GM12878 (cell line): Measurements from ENCODE around the gene SENP3. TPM values are rescaled to one million over a fixed set of nuclear protein-coding genes. Genes with fewer than 3 reads are reported as not detected.

ENCODE experiments used
- CHD1 ChIP-seq: IDR thresholded peaks from 2 replicates; pipeline ENCODE4 v1.6.1; 2012; ENCODE audit warnings: low read depth, low read length, improper control_type of control experiment
- IKZF1 ChIP-seq: fragments of 450-650 bp; conservative IDR thresholded peaks from 2 replicates; pipeline ENCODE4 v1.6.1; 2017; ENCODE audit warnings: antibody characterized with exemption, mild to moderate bottlenecking
- JUND ChIP-seq: IDR thresholded peaks from 2 replicates; pipeline ENCODE4 v1.6.1; 2012; ENCODE audit warnings: low read depth, mild to moderate bottlenecking, low read length, improper control_type of control experiment, moderate library complexity
- MEF2B ChIP-seq: fragments of 450-650 bp; IDR thresholded peaks from 2 replicates; pipeline ENCODE4 v1.6.1; 2018; ENCODE audit warnings: mild to moderate bottlenecking, moderate library complexity; ENCODE audit not compliant: partially characterized antibody, poor library complexity, severe bottlenecking
- MTA2 ChIP-seq: fragments of 450-650 bp; IDR thresholded peaks from 2 replicates; pipeline ENCODE4 v1.6.1; 2016; ENCODE audit warnings: low read depth, mild to moderate bottlenecking, moderate library complexity
- MTA3 ChIP-seq: IDR thresholded peaks from 2 replicates; pipeline ENCODE4 v1.6.1; 2012; ENCODE audit warnings: low read length, inconsistent platforms, borderline replicate concordance
- SIN3A ChIP-seq: IDR thresholded peaks from 2 replicates; pipeline ENCODE4 v1.6.1; 2012; ENCODE audit warnings: low read depth, low read length, improper control_type of control experiment
- SKIL ChIP-seq: fragments of 450-650 bp; IDR thresholded peaks from 2 replicates; pipeline ENCODE4 v1.6.1; 2017; ENCODE audit warnings: mild to moderate bottlenecking, low read depth, inconsistent platforms; ENCODE audit not compliant: poor library complexity, severe bottlenecking
- TCF12 ChIP-seq: IDR thresholded peaks from 2 replicates; pipeline ENCODE4 v1.6.1; 2011; ENCODE audit warnings: low read depth, mild to moderate bottlenecking, low read length
- ZBED1 ChIP-seq: IDR thresholded peaks from 2 replicates; pipeline ENCODE4 v1.6.1; 2016; ENCODE audit warnings: borderline replicate concordance
- ZNF217 ChIP-seq: fragments of 450-650 bp; IDR thresholded peaks from 2 replicates; pipeline ENCODE4 v1.6.1; 2017; ENCODE audit warnings: antibody characterized with exemption, mild to moderate bottlenecking
- ZNF274 ChIP-seq: IDR thresholded peaks from one replicate; pipeline ENCODE4 v1.8.0; 2011; ENCODE audit not compliant: insufficient read length, insufficient read depth
- polyA plus RNA-seq, 11 experiments: library from polyadenylated mRNA; depleted of rRNA in 4 of 11; unstranded in 6 of 11; stranded (reverse) in 5 of 11; fragments of >200 nt; fragmentation: Nextera tagmentation in 4 of 11; fragmentation: Illumina TruSeq in 1 of 11; extraction: Ambion mirVana in 4 of 11; extraction: Trizol in 1 of 11; gene quantifications; 1 replicate in 1 of 11; 2 replicates in 10 of 11; pipeline versions ENCODE4 v1.2.1 to v1.2.3, GENCODE V29; 2011 to 2016; ENCODE audit warnings: inconsistent platforms in 2 of 11, missing spikeins in 2 of 11, low read depth in 1 of 11
- total RNA-seq, 4 experiments: library from RNA; depleted of rRNA in 3 of 4; stranded (reverse); fragments of >200 nt in 3 of 4; fragmentation: Illumina TruSeq in 1 of 4; extraction: Trizol in 1 of 4; gene quantifications; 2 replicates each; pipeline versions ENCODE4 v1.2.1 to v1.2.3, GENCODE V29; 2013 to 2021
- TF ChIP-seq, protein P1 (sequence below): fragments of 150-350 bp; IDR thresholded peaks from 2 replicates; pipeline ENCODE4 v1.6.1; 2014; ENCODE audit warnings: mild to moderate bottlenecking, low read depth, low read length
- TF ChIP-seq, protein P2 (sequence below): IDR thresholded peaks from 2 replicates; pipeline ENCODE4 v1.6.1; 2012; ENCODE audit warnings: mild to moderate bottlenecking, low read depth, low read length
- TF ChIP-seq, protein P3 (sequence below): fragments of 150-350 bp; IDR thresholded peaks from 2 replicates; pipeline ENCODE4 v1.6.1; 2016; ENCODE audit warnings: low read depth, low read length

SENP3 gene
- total and polyA plus RNA-seq, 10 of the 15 experiments (the other 5 are each of a cell fraction or from before 2014, with no cell fraction given) = 1.8 to 113 (median 72.3) TPM

- TF ChIP-seq SKIL (peak; percentile 68), TCF12 (peak; percentile 68; the same call in 1 of the 2 replicates), ZNF217 (no peak), MTA3 (peak; percentile 3; the same call in 1 of the 2 replicates), JUND (no peak), ZBED1 (peak; percentile 93), IKZF1 (peak; percentile 52; the same call in 1 of the 2 replicates), MEF2B (no peak), MTA2 (no peak), ZNF274 (no peak), CHD1 (peak; percentile 67; the same call in 1 of the 2 replicates), SIN3A (no peak)
- TF ChIP-seq, protein P1, sequence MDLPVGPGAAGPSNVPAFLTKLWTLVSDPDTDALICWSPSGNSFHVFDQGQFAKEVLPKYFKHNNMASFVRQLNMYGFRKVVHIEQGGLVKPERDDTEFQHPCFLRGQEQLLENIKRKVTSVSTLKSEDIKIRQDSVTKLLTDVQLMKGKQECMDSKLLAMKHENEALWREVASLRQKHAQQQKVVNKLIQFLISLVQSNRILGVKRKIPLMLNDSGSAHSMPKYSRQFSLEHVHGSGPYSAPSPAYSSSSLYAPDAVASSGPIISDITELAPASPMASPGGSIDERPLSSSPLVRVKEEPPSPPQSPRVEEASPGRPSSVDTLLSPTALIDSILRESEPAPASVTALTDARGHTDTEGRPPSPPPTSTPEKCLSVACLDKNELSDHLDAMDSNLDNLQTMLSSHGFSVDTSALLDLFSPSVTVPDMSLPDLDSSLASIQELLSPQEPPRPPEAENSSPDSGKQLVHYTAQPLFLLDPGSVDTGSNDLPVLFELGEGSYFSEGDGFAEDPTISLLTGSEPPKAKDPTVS = no peak
- TF ChIP-seq, protein P2, sequence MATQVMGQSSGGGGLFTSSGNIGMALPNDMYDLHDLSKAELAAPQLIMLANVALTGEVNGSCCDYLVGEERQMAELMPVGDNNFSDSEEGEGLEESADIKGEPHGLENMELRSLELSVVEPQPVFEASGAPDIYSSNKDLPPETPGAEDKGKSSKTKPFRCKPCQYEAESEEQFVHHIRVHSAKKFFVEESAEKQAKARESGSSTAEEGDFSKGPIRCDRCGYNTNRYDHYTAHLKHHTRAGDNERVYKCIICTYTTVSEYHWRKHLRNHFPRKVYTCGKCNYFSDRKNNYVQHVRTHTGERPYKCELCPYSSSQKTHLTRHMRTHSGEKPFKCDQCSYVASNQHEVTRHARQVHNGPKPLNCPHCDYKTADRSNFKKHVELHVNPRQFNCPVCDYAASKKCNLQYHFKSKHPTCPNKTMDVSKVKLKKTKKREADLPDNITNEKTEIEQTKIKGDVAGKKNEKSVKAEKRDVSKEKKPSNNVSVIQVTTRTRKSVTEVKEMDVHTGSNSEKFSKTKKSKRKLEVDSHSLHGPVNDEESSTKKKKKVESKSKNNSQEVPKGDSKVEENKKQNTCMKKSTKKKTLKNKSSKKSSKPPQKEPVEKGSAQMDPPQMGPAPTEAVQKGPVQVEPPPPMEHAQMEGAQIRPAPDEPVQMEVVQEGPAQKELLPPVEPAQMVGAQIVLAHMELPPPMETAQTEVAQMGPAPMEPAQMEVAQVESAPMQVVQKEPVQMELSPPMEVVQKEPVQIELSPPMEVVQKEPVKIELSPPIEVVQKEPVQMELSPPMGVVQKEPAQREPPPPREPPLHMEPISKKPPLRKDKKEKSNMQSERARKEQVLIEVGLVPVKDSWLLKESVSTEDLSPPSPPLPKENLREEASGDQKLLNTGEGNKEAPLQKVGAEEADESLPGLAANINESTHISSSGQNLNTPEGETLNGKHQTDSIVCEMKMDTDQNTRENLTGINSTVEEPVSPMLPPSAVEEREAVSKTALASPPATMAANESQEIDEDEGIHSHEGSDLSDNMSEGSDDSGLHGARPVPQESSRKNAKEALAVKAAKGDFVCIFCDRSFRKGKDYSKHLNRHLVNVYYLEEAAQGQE = 0 out of 2 replicates have a peak, but pooled peaks have one; percentile 43
- TF ChIP-seq, protein P3, sequence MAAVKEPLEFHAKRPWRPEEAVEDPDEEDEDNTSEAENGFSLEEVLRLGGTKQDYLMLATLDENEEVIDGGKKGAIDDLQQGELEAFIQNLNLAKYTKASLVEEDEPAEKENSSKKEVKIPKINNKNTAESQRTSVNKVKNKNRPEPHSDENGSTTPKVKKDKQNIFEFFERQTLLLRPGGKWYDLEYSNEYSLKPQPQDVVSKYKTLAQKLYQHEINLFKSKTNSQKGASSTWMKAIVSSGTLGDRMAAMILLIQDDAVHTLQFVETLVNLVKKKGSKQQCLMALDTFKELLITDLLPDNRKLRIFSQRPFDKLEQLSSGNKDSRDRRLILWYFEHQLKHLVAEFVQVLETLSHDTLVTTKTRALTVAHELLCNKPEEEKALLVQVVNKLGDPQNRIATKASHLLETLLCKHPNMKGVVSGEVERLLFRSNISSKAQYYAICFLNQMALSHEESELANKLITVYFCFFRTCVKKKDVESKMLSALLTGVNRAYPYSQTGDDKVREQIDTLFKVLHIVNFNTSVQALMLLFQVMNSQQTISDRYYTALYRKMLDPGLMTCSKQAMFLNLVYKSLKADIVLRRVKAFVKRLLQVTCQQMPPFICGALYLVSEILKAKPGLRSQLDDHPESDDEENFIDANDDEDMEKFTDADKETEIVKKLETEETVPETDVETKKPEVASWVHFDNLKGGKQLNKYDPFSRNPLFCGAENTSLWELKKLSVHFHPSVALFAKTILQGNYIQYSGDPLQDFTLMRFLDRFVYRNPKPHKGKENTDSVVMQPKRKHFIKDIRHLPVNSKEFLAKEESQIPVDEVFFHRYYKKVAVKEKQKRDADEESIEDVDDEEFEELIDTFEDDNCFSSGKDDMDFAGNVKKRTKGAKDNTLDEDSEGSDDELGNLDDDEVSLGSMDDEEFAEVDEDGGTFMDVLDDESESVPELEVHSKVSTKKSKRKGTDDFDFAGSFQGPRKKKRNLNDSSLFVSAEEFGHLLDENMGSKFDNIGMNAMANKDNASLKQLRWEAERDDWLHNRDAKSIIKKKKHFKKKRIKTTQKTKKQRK = peak; percentile 95
These were observed 11.0 kb downstream of the SENP3 start (continued) for GRCh38 chr17:7572588-7573323.
